HepG2 (cell line): ENCODE measurements around the gene TMEM231. TPM values are rescaled to one million over a fixed set of nuclear protein-coding genes. Genes with fewer than 3 reads are reported as not detected.

Experiments used
- ATF6 ChIP-seq: sonication (generic); formaldehyde crosslinking; conservative IDR thresholded peaks from 2 replicates; pipeline ENCODE4 v1.4.0; 2020; ENCODE audit warnings: missing genetic modification reagents
- CEBPZ ChIP-seq: IDR thresholded peaks from 2 replicates; pipeline ENCODE4 v1.6.1; 2012; ENCODE audit warnings: low read length, improper control_type of control experiment
- KAT2B ChIP-seq: fragments of 150-350 bp; IDR thresholded peaks from 2 replicates; pipeline ENCODE4 v1.6.1; 2014; ENCODE audit warnings: low read depth, low read length, borderline replicate concordance
- MTERF4 ChIP-seq: sonication (generic); formaldehyde crosslinking; IDR thresholded peaks from 2 replicates; pipeline ENCODE4 v1.8.0; 2023; ENCODE audit warnings: mild to moderate bottlenecking, missing genetic modification reagents
- NCOR1 ChIP-seq: fragments of 200-600 bp; sonication (generic); IDR thresholded peaks from 2 replicates; pipeline ENCODE4 v1.7.0; 2017; ENCODE audit warnings: antibody characterized with exemption, low read length, borderline replicate concordance
- PHF20 ChIP-seq: sonication (generic); formaldehyde crosslinking; IDR thresholded peaks from 2 replicates; pipeline ENCODE4 v1.5.0; 2020; ENCODE audit warnings: mild to moderate bottlenecking, missing genetic modification reagents
- ZNF280B ChIP-seq: sonication (generic); formaldehyde crosslinking; IDR thresholded peaks from 2 replicates; pipeline ENCODE4 v1.5.0; 2020; ENCODE audit warnings: missing genetic modification reagents, mild to moderate bottlenecking, borderline replicate concordance
- ZNF547 ChIP-seq: sonication (generic); formaldehyde crosslinking; IDR thresholded peaks from 2 replicates; pipeline ENCODE4 v1.5.1; 2020; ENCODE audit warnings: mild to moderate bottlenecking, missing genetic modification reagents
- ZNF574 ChIP-seq: sonication (generic); formaldehyde crosslinking; IDR thresholded peaks from 2 replicates; pipeline ENCODE4 v1.4.0; 2020; ENCODE audit warnings: missing genetic modification reagents
- polyA plus RNA-seq, 8 experiments: library from polyadenylated mRNA; depleted of rRNA in 3 of 8; stranded (reverse) in 7 of 8; unstranded in 1 of 8; fragments of >200 nt; fragmentation: Illumina TruSeq in 4 of 8; extraction: Trizol in 4 of 8; gene quantifications; 2 replicates each; pipeline versions ENCODE4 v1.2.1 to v1.2.3, GENCODE V29; 2011 to 2016; ENCODE audit warnings: low read depth in 4 of 8, missing spikeins in 1 of 8, mixed read lengths in 1 of 8; ENCODE audit not compliant: insufficient read depth in 1 of 8
- total RNA-seq, 5 experiments: library from RNA; depleted of rRNA; stranded (reverse); fragments of >200 nt; fragmentation: Illumina TruSeq; extraction: Trizol; gene quantifications; 2 replicates each; pipeline ENCODE4 v1.2.3, GENCODE V29; 2016; ENCODE audit warnings: low read depth in 1 of 5

The TMEM231 gene
- total and polyA plus RNA-seq, 2 of the 13 experiments (the other 11 are each of a cell fraction or from before 2014, with no cell fraction given): 3.5 to 7.4 TPM

- TF ChIP-seq ZNF574: 0 out of 2 replicates have a peak, but pooled peaks have one; percentile 25
- peak; percentile 90 for TF ChIP-seq ZNF280B (CRISPR knock-in tag)
- TF ChIP-seq MTERF4 (CRISPR knock-in tag): no peak; the same call in 1 of the 2 replicates
- TF ChIP-seq ATF6 (CRISPR knock-in tag): no peak
- no peak for TF ChIP-seq NCOR1
- no peak for TF ChIP-seq CEBPZ
- peak; percentile 94 for TF ChIP-seq ZNF547
- no peak for TF ChIP-seq KAT2B
- TF ChIP-seq PHF20 (CRISPR knock-in tag): peak; percentile 29; the same call in 1 of the 2 replicates
Measured at GRCh38 chr16:75555707-75556430, at the start of gene TMEM231 (continued).
